B cell (primary cell): ENCODE results near the gene APRT. TPM values are rescaled to one million over a fixed set of nuclear protein-coding genes. Genes with fewer than 3 reads are reported as not detected.

Experiments
- ATAC-seq: fragments of 200-7000 bp; cut with Tn5 transposase; one replicate; pipeline ENCODE4 v1.10.0; 2021; ENCODE audit warnings: low read depth, mild to moderate bottlenecking, moderate number of reproducible peaks, moderate library complexity
- CTCF ChIA-PET: fragments of 350-600 bp; sonication (Branson Sonifier 250); formaldehyde crosslinking; loops from one replicate; lab custom pipeline; 2021; ENCODE audit warnings: antibody characterized with exemption, inconsistent platforms; lab: Charles Lee
- POLR2A ChIA-PET: fragments of 350-600 bp; sonication (Branson Sonifier 250); formaldehyde crosslinking; loops from one replicate; lab custom pipeline; 2021; ENCODE audit warnings: antibody characterized with exemption; lab: Charles Lee
- DNase-seq: peaks from one replicate; pipeline ENCODE4 v3.0.0; 2013
- H2AFZ ChIP-seq: 2 replicates; pipeline ENCODE4 v1.6.1; 2012; ENCODE audit warnings: mild to moderate bottlenecking, low read depth, low read length; ENCODE audit not compliant: insufficient read depth, poor library complexity, severe bottlenecking
- H3K27ac ChIP-seq, 2 donors: 1 replicate in 1 of 2; 2 replicates in 1 of 2; pipeline ENCODE4 v1.5.1; 2012 to 2013; ENCODE audit warnings: low read length in 2 of 2, mild to moderate bottlenecking in 2 of 2, moderate library complexity in 1 of 2
- H3K27me3 ChIP-seq, 4 experiments: fragments of 200-600 bp in 1 of 4; sonication (generic) in 1 of 4; replicated peaks in 1 of 4; 1 replicate in 2 of 4; 2 replicates in 2 of 4; pipeline versions ENCODE4 v1.6.1 to v1.7.0; 2013 to 2016; ENCODE audit warnings: low read length in 3 of 4, mild to moderate bottlenecking in 2 of 4, mixed read lengths in 1 of 4, moderate library complexity in 1 of 4; ENCODE audit not compliant: insufficient read depth in 4 of 4, control insufficient read depth in 3 of 4; ENCODE audit errors: control extremely low read depth in 1 of 4
- H3K36me3 ChIP-seq, 2 experiments: replicated peaks in 1 of 2; 1 replicate in 1 of 2; 2 replicates in 1 of 2; pipeline versions ENCODE4 v1.6.1 to v1.7.1; 2013; ENCODE audit warnings: low read length in 1 of 2; ENCODE audit not compliant: insufficient read depth in 2 of 2, control insufficient read depth in 1 of 2; ENCODE audit errors: control extremely low read depth in 1 of 2, extremely low read depth in 1 of 2
- H3K4me1 ChIP-seq, 2 donors: fragments of 200-600 bp in 1 of 2; sonication (generic) in 1 of 2; 1 replicate in 1 of 2; 2 replicates in 1 of 2; pipeline versions ENCODE4 v1.5.1 to v1.6.1; 2013 to 2017; ENCODE audit warnings: low read length in 2 of 2; ENCODE audit not compliant: control insufficient read depth in 2 of 2, insufficient read depth in 2 of 2
- H3K4me2 ChIP-seq: replicated peaks from 2 replicates; pipeline ENCODE3; 2012; ENCODE audit warnings: mild to moderate bottlenecking, low read depth, low read length; ENCODE audit not compliant: poor library complexity, severe bottlenecking
- H3K4me3 ChIP-seq, 5 experiments: fragments of 200-600 bp in 1 of 5; sonication (generic) in 1 of 5; 1 replicate in 3 of 5; 2 replicates in 2 of 5; pipeline versions ENCODE4 v1.5.1 to v1.7.0; 2011 to 2016; ENCODE audit warnings: low read length in 4 of 5, mild to moderate bottlenecking in 4 of 5, low read depth in 2 of 5, control low read depth in 1 of 5, moderate library complexity in 1 of 5; ENCODE audit not compliant: insufficient read depth in 1 of 5; ENCODE audit errors: control extremely low read depth in 1 of 5, extremely low read depth in 1 of 5
- H3K79me2 ChIP-seq: fragments of 200-600 bp; sonication (generic); one replicate; pipeline ENCODE4 v1.6.0; 2016; ENCODE audit warnings: low read length; ENCODE audit not compliant: control insufficient read depth, insufficient read depth
- H3K9ac ChIP-seq: fragments of 200-600 bp; sonication (generic); 2 replicates; pipeline ENCODE4 v1.6.1; 2017; ENCODE audit warnings: mild to moderate bottlenecking, low read length, moderate library complexity
- H3K9me3 ChIP-seq, 3 donors: one replicate each; pipeline versions ENCODE4 v1.6.1 to v1.7.1; 2013; ENCODE audit warnings: low read length in 2 of 3; ENCODE audit not compliant: control insufficient read depth in 2 of 3, insufficient read depth in 1 of 3; ENCODE audit errors: control extremely low read depth in 1 of 3
- H4K20me1 ChIP-seq: 2 replicates; pipeline ENCODE4 v1.6.0; 2012; ENCODE audit warnings: mild to moderate bottlenecking, low read length; ENCODE audit not compliant: insufficient read depth, control insufficient read depth, poor library complexity, severe bottlenecking
- H3K27ac Mint-ChIP-seq: one replicate; pipeline ENCODE4 v1.8.0; 2021; ENCODE audit warnings: mixed read lengths
- H3K27me3 Mint-ChIP-seq: one replicate; pipeline ENCODE4 v1.8.0; 2021; ENCODE audit warnings: mixed read lengths
- H3K4me1 Mint-ChIP-seq: one replicate; pipeline ENCODE4 v1.8.0; 2021; ENCODE audit warnings: mixed read lengths
- H3K4me3 Mint-ChIP-seq: one replicate; pipeline ENCODE4 v1.8.0; 2021; ENCODE audit warnings: mixed read lengths
- H3K9me3 Mint-ChIP-seq: one replicate; pipeline ENCODE4 v1.8.0; 2022; ENCODE audit warnings: mixed read lengths; ENCODE audit not compliant: insufficient read depth
- EZH2 ChIP-seq: IDR thresholded peaks from 2 replicates; pipeline ENCODE4 v1.6.1; 2012; ENCODE audit warnings: borderline replicate concordance, low read depth, mild to moderate bottlenecking, moderate library complexity, low read length; ENCODE audit not compliant: insufficient read depth, poor library complexity, severe bottlenecking
- WGBS: methylation state at CpG from one replicate; pipeline ENCODE4 v1.1.5; 2013; ENCODE audit warnings: missing lambda C conversion rate; ENCODE audit not compliant: insufficient coverage; 5-methylcytosine and 5-hydroxymethylcytosine counted together
- intact Hi-C: fragments of 100-400 bp; cut with micrococcal nuclease; formaldehyde crosslinking; loops from one replicate; pipeline ENCODE4 v1.10.0; 2022
- polyA plus RNA-seq: library from polyadenylated mRNA; depleted of rRNA; stranded (reverse); fragments of >200 nt; gene quantifications from 2 replicates; pipeline ENCODE4 v1.2.3, GENCODE V29; 2012
- total RNA-seq, 2 donors: library from RNA; stranded (reverse); fragments of 120-200 nt in 1 of 2; gene quantifications; 1 replicate in 1 of 2; 2 replicates in 1 of 2; pipeline versions ENCODE4 v1.2.3 to v1.2.4, GENCODE V29; 2013 to 2022
- TF ChIP-seq, protein P1 (sequence below): fragments of 200-600 bp; IDR thresholded peaks from one replicate; pipeline ENCODE4 v1.8.0; 2022; ENCODE audit warnings: antibody characterized with exemption, mild to moderate bottlenecking

The APRT gene
- total and polyA plus RNA-seq, 2 donors (not counting 1 experiment from before 2014, with no cell fraction given), result 124 to 161 TPM

DNA sequence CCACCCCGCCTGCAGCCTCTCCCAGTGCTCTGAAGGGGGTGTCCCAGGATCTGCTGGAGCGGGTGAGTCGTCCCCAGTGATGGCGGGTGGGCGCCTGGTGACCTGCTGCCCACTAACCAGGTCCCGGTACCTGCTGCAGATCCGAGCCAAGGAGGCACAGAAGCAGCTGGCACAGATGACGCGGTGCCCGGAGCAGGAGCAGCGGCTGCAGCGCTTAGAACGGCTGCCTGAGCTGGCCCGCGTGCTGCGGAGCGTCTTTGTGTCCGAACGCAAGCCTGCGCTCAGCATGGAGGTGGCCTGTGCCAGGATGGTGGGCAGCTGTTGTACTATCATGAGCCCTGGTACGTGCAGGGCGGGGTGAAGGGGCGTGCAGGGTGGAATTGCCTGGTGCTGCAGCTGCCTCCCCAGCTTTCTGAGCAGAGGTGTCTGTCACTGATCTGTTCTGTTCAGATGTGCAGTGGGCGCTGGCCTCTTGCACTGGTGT lies 4.5 kb downstream of the APRT start:
- H3K36me3 ChIP-seq, result peaks cover 0 to 23% of the 10 kb centered on the region in 2 experiments
- ATAC-seq (no peak), DNase-seq (no peak)
- WGBS, result 97% methylated on average over 24 of the region's 24 CpGs
- POLR2A ChIA-PET, result no interaction called here
- TF ChIP-seq EZH2, result no peak
- TF ChIP-seq, protein P1, sequence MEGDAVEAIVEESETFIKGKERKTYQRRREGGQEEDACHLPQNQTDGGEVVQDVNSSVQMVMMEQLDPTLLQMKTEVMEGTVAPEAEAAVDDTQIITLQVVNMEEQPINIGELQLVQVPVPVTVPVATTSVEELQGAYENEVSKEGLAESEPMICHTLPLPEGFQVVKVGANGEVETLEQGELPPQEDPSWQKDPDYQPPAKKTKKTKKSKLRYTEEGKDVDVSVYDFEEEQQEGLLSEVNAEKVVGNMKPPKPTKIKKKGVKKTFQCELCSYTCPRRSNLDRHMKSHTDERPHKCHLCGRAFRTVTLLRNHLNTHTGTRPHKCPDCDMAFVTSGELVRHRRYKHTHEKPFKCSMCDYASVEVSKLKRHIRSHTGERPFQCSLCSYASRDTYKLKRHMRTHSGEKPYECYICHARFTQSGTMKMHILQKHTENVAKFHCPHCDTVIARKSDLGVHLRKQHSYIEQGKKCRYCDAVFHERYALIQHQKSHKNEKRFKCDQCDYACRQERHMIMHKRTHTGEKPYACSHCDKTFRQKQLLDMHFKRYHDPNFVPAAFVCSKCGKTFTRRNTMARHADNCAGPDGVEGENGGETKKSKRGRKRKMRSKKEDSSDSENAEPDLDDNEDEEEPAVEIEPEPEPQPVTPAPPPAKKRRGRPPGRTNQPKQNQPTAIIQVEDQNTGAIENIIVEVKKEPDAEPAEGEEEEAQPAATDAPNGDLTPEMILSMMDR, result no peak
- H3K9ac ChIP-seq, result no peak overlapping the region
- H3K4me1 Mint-ChIP-seq, result peaks cover 22% of the 10 kb centered on the region
- H3K4me3 ChIP-seq, result no peak overlapping the region
- peaks cover 0 to 5% (median 0%) of the 10 kb centered on the region in 3 donors for H3K9me3 ChIP-seq
- H3K27me3 Mint-ChIP-seq, result no peaks in the 10 kb centered on the region
- no peaks in the 10 kb centered on the region for H3K9me3 Mint-ChIP-seq
- H3K4me2 ChIP-seq, result no peak overlapping the region
- H3K27ac ChIP-seq, result no peak overlapping the region
- no peak overlapping the region for H3K27ac Mint-ChIP-seq
- H2AFZ ChIP-seq, result no peak overlapping the region
- H3K4me3 Mint-ChIP-seq, result no peak overlapping the region
- peaks cover 0 to 4% (median 0%) of the 10 kb centered on the region in 4 experiments for H3K27me3 ChIP-seq
- peaks cover 19% of the 10 kb centered on the region for H3K79me2 ChIP-seq
- CTCF ChIA-PET, result no interaction called here
- peaks cover 21 to 32% of the 10 kb centered on the region in 2 donors for H3K4me1 ChIP-seq
- H4K20me1 ChIP-seq, result peaks cover 47% of the 10 kb centered on the region
- intact Hi-C loops, result no loop called here

DNA sequence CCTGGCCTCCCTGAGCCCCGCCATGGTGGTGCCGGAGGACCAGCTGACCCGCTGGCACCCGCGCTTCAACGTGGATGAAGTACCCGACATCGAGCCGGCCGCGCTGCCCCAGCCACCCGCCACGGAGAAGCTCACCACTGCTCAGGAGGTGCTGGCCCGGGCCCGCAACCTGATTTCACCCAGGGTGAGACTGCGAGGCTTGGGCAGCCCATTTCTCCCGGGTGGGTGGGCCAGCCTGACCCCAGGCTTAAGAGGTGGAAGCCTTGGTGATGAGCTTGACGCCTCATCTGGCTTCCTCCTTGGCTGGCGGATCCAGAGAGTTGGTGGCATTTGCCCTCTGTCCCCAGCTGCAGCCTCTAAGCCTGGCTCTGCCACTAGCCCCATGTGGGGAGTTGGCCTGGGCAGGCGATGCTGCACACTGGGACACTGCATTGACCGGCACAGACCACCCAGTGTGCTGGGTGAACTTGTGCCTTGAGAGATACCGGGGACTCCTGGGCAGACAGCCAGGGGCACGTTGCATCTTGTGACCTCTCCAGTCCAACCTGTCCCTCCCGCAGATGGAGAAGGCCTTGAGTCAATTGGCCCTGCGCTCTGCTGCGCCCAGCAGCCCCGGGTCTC lies 5.1 kb downstream of the APRT start:
- peaks cover 47% of the 10 kb centered on the region for H4K20me1 ChIP-seq
- H3K27ac ChIP-seq, result no peak overlapping the region
- no peak for ATAC-seq
- intact Hi-C loops, result no loop called here
- CTCF ChIA-PET, result interaction anchor here (2.2 kb wide), 1 partner anchor 69 kb away, joined by 6 read pairs; no protein-coding TSS in a partner anchor
- no peak overlapping the region for H3K4me2 ChIP-seq
- H3K36me3 ChIP-seq, result peaks cover 0 to 23% of the 10 kb centered on the region in 2 experiments
- no peaks in the 10 kb centered on the region for H3K27me3 Mint-ChIP-seq
- H3K9me3 Mint-ChIP-seq, result no peaks in the 10 kb centered on the region
- 96% methylated on average over 27 of the region's 27 CpGs for WGBS
- peaks cover 19% of the 10 kb centered on the region for H3K79me2 ChIP-seq
- peaks cover 0 to 4% (median 0%) of the 10 kb centered on the region in 4 experiments for H3K27me3 ChIP-seq
- POLR2A ChIA-PET, result no interaction called here
- peaks cover 22% of the 10 kb centered on the region for H3K4me1 Mint-ChIP-seq
- H3K4me3 Mint-ChIP-seq, result no peak overlapping the region
- TF ChIP-seq EZH2, result no peak
- TF ChIP-seq, protein P1, result no peak
- H3K9ac ChIP-seq, result no peak overlapping the region
- H3K4me3 ChIP-seq, result no peak overlapping the region
- no peak overlapping the region for H2AFZ ChIP-seq
- no peak overlapping the region for H3K27ac Mint-ChIP-seq
- peaks cover 27 to 38% of the 10 kb centered on the region in 2 donors for H3K4me1 ChIP-seq
- no peak for DNase-seq
- peaks cover 0 to 5% (median 0%) of the 10 kb centered on the region in 3 donors for H3K9me3 ChIP-seq
